ENCODE results near the gene MYRIP. TPM values are rescaled to one million over a fixed set of nuclear protein-coding genes. Genes with fewer than 3 reads are reported as not detected.
A peak's percentile ranks its signal among the peaks of the same experiment; 100 is the strongest.

The MYRIP gene
- not detected for total RNA-seq (2013)
- polyA plus RNA-seq (not detected), polyA minus RNA-seq (not detected in 2 replicates), total RNA-seq (0 to 3.0 (median 0.21) reads per million in 11 experiments)

DNA sequence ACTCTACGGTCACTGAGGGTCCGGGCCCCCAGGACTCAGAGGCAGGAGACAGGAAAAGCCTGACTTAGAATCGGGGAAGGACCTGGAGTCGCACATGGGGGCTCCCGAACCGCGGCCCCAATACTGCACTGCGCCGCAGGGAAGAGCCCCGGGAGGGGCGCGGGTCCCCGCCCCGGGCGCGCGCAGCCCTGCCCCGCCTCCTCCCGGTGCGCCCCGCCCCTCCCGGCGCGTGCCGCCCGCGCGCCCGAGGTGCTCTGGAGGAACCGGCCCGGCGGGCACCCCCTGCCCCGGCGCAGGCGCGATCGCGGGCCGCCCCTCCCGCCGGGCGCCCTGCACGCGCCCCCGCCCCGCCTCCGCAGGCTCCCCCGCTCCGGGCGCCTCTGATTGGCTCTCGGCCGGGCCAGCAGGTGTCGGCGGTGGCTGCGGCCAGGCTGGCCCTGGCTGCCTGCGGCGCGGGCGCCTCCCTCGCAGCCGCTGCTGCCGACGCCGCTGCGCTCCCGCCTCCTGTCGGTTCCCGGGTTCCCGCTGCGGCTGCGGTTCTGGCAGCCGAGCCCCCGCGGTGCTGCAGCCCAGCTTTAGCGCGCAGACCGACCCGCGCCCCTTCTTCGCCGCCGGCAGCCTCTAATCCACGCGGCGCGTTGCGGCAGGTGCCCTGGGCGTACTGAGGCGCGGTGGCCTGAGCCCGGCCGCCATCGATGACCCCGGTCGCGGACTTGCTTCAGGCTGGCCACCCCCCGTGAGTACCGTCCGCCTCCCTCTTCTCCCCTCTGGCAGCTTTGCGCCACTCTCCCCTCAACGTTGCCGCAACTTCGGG is at the start of gene MYRIP:
Gene MYRIP (plus strand): TSS at position 429 of the 814 bp plus-strand sequence. CDS start 91,208 bp downstream, outside the sequence.
- no peak within 1 kb of the TSS for H3K9ac ChIP-seq (ENCODE audit: insufficient read depth, low read length, poor library complexity, severe bottlenecking)
- intact Hi-C loops (cut with micrococcal nuclease), result no loop called here
- peaks cover 0 to 15% of the 10 kb centered on the region in 2 donors for H3K9me3 ChIP-seq (replicated peaks in 1 of 2; ENCODE audit: control insufficient read depth in 1 of 2, insufficient read depth in 1 of 2, low read length in 2 of 2)
- TF ChIP-seq, protein P1, sequence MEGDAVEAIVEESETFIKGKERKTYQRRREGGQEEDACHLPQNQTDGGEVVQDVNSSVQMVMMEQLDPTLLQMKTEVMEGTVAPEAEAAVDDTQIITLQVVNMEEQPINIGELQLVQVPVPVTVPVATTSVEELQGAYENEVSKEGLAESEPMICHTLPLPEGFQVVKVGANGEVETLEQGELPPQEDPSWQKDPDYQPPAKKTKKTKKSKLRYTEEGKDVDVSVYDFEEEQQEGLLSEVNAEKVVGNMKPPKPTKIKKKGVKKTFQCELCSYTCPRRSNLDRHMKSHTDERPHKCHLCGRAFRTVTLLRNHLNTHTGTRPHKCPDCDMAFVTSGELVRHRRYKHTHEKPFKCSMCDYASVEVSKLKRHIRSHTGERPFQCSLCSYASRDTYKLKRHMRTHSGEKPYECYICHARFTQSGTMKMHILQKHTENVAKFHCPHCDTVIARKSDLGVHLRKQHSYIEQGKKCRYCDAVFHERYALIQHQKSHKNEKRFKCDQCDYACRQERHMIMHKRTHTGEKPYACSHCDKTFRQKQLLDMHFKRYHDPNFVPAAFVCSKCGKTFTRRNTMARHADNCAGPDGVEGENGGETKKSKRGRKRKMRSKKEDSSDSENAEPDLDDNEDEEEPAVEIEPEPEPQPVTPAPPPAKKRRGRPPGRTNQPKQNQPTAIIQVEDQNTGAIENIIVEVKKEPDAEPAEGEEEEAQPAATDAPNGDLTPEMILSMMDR (IDR thresholded peaks at IDR 0.05), result no peak
- H3K27ac Mint-ChIP-seq, result no peak within 1 kb of the TSS
- peaks cover 7 to 8% of the 10 kb centered on the region in 2 donors for H3K4me1 ChIP-seq (ENCODE audit: control insufficient read depth in 1 of 2, insufficient read depth in 2 of 2, low read length in 2 of 2)
- DNase-seq, result no peak
- H3K27me3 Mint-ChIP-seq (ENCODE audit: low read depth in 3 of 3), result peaks cover 66 to 68% (median 66%) of the 10 kb centered on the region in 3 donors
- peak within 1 kb of the TSS; percentile 21 for H2AFZ ChIP-seq (ENCODE audit: insufficient read depth, low read depth, low read length, poor library complexity, severe bottlenecking)
- peaks cover 10% of the 10 kb centered on the region for H3K4me1 Mint-ChIP-seq
- H3K79me2 ChIP-seq (ENCODE audit: insufficient read depth, low read length), result no peaks in the 10 kb centered on the region
- peak within 1 kb of the TSS; percentile 67 for H3K4me2 ChIP-seq (replicated peaks; ENCODE audit: extremely low read depth, low read length, poor library complexity, severe bottlenecking)
- H3K4me3 Mint-ChIP-seq, result peak within 1 kb of the TSS; percentile 71 to 91
- peak within 1 kb of the TSS in 1 of 3 experiments; percentile 56 for H3K4me3 ChIP-seq (replicated peaks in 1 of 3; ENCODE audit: low read depth in 2 of 3, low read length in 3 of 3)
- H3K36me3 ChIP-seq (replicated peaks in 1 of 2; ENCODE audit: control insufficient read depth in 1 of 2, insufficient read depth in 2 of 2, low read length in 2 of 2), result no peaks in the 10 kb centered on the region
- peaks cover 47 to 76% of the 10 kb centered on the region in 2 donors for H3K27me3 ChIP-seq (ENCODE audit: control insufficient read depth in 2 of 2, insufficient read depth in 2 of 2, low read length in 2 of 2)
- peaks cover 0 to 17% (median 7%) of the 10 kb centered on the region in 7 donors for H3K9me3 Mint-ChIP-seq
- peaks cover 5 to 8% of the 10 kb centered on the region in 2 donors for H3K36me3 Mint-ChIP-seq
- no peak within 1 kb of the TSS for H3K27ac ChIP-seq (ENCODE audit: low read depth in 1 of 2, low read length in 2 of 2)
- H4K20me1 ChIP-seq (ENCODE audit: insufficient read depth, low read length), result no peaks in the 10 kb centered on the region
- WGBS (ENCODE audit: insufficient coverage), result under 1% methylated on average over 96 of the region's 103 CpGs

DNA sequence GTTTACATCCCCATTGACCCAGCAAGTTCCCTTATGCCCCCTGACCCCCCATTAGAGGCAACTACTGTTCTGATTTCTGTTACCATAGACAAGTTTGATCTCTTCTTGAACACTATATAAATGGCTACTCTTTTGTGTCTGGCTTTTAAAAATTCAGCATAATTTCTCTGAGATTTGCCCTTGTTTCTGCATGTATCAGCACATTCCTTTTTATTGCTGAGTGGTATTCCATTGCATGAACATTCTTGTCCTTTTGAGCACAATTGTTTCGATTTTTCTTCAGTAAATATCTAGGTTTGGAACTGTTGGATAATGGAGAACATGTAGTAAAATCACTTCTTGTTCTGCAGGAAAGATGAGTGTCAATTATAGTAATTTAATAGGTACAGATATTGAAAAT is 49.1 kb upstream of the MYRIP start:
- Histone ChIP-seq H3K4me2 (replicated peaks; ENCODE audit: extremely low read depth, low read length, poor library complexity, severe bottlenecking) (no peak overlapping the region), H3K4me3 (replicated peaks in 1 of 3; ENCODE audit: low read depth in 2 of 3, low read length in 3 of 3) (no peak overlapping the region), H3K4me1 (ENCODE audit: control insufficient read depth in 1 of 2, insufficient read depth in 2 of 2, low read length in 2 of 2) (no peaks in the 10 kb centered on the region), H3K9me3 (replicated peaks in 1 of 2; ENCODE audit: control insufficient read depth in 1 of 2, insufficient read depth in 1 of 2, low read length in 2 of 2) (no peaks in the 10 kb centered on the region), H3K27ac (ENCODE audit: low read depth in 1 of 2, low read length in 2 of 2) (no peak overlapping the region), H4K20me1 (ENCODE audit: insufficient read depth, low read length) (no peaks in the 10 kb centered on the region), H3K36me3 (replicated peaks in 1 of 2; ENCODE audit: control insufficient read depth in 1 of 2, insufficient read depth in 2 of 2, low read length in 2 of 2) (no peaks in the 10 kb centered on the region), H3K27me3 (ENCODE audit: control insufficient read depth in 2 of 2, insufficient read depth in 2 of 2, low read length in 2 of 2) (no peaks in the 10 kb centered on the region), H2AFZ (ENCODE audit: insufficient read depth, low read depth, low read length, poor library complexity, severe bottlenecking) (no peak overlapping the region), H3K9ac (ENCODE audit: insufficient read depth, low read length, poor library complexity, severe bottlenecking) (no peak overlapping the region), H3K79me2 (ENCODE audit: insufficient read depth, low read length) (no peaks in the 10 kb centered on the region)
- TF ChIP-seq, protein P1 (IDR thresholded peaks at IDR 0.05), result no peak
- no peaks in the 10 kb centered on the region for H3K36me3 Mint-ChIP-seq
- no peak overlapping the region for H3K4me3 Mint-ChIP-seq
- DNase-seq, result no peak
- intact Hi-C loops (cut with micrococcal nuclease), result no loop called here
- H3K4me1 Mint-ChIP-seq, result no peaks in the 10 kb centered on the region
- no peak overlapping the region for H3K27ac Mint-ChIP-seq
- WGBS (ENCODE audit: insufficient coverage), result no CpG with 5 or more reads among the region's 1 CpG
- H3K9me3 Mint-ChIP-seq, result peaks cover 0 to 8% (median 2%) of the 10 kb centered on the region in 7 donors
- peaks cover 0 to 2% (median 1%) of the 10 kb centered on the region in 3 donors for H3K27me3 Mint-ChIP-seq (ENCODE audit: low read depth in 3 of 3)
